A549 (cell line): ENCODE results near the gene TDRD12. TPM values are rescaled to one million over a fixed set of nuclear protein-coding genes. Genes with fewer than 3 reads are reported as not detected.
A peak's percentile ranks its signal among the peaks of the same experiment; 100 is the strongest.
"Not testable (repeated sequence)": the region's sequence is repeated elsewhere in the genome, so short reads cannot be mapped to it uniquely, and the experiment has no call there.

Experiments
- ATAC-seq, 2 experiments: fragments of 200-7000 bp in 1 of 2; fragments of >200 bp in 1 of 2; cut with Nextera tagmentation in 1 of 2; cut with Tn5 transposase in 1 of 2; 3 replicates each; pipeline versions ENCODE4 v1.8.0 to v1.9.1; 2018 to 2020; ENCODE audit warnings: mild to moderate bottlenecking in 1 of 2, moderate library complexity in 1 of 2
- CTCF ChIA-PET: fragments of 300-600 bp; sonication (Branson Sonifier 250); formaldehyde crosslinking; extraction: SDS; loops from one replicate; lab custom pipeline; 2021; ENCODE audit warnings: antibody characterized with exemption, inconsistent platforms; lab: Yijun Ruan, JAX
- POLR2A ChIA-PET: fragments of 350-600 bp; formaldehyde crosslinking; extraction: SDS; loops from one replicate; lab custom pipeline; 2021; ENCODE audit warnings: antibody characterized with exemption, inconsistent platforms; lab: Yijun Ruan, JAX
- DNase-seq, 2 experiments: peaks; one replicate each; pipeline versions ENCODE4 v3.0.0 to v3.0.0-alpha.2; 2011 to 2016; ENCODE audit warnings: low read depth in 1 of 2, low spot score in 1 of 2
- FAIRE-seq: peaks from 2 replicates; lab custom pipeline; 2011; peaks lifted over from hg19 to GRCh38; lab: Jason Lieb, UNC
- H3K27ac ChIP-seq, 2 experiments: fragments of >200 bp; sonication (Bioruptor Twin); formaldehyde crosslinking; 3 replicates each; pipeline ENCODE4 v1.5.1; 2016 to 2017
- H3K4me1 ChIP-seq: fragments of >200 bp; sonication (Bioruptor Twin); formaldehyde crosslinking; 3 replicates; pipeline ENCODE4 v1.6.1; 2016
- H3K4me2 ChIP-seq: fragments of >200 bp; sonication (Bioruptor Twin); formaldehyde crosslinking; 3 replicates; pipeline ENCODE4 v1.6.1; 2016
- H3K4me3 ChIP-seq: fragments of >200 bp; sonication (Bioruptor Twin); formaldehyde crosslinking; 3 replicates; pipeline ENCODE4 v1.5.1; 2016
- H3K9me3 ChIP-seq: fragments of >200 bp; sonication (Bioruptor Twin); formaldehyde crosslinking; 3 replicates; pipeline ENCODE4 v1.6.1; 2016
- BCL3 ChIP-seq: fragments of >200 bp; sonication (Bioruptor Twin); formaldehyde crosslinking; IDR thresholded peaks from 3 replicates; pipeline ENCODE4 v1.6.1; 2016
- BHLHE40 ChIP-seq: IDR thresholded peaks from 2 replicates; pipeline ENCODE4 v1.6.1; 2012; ENCODE audit warnings: low read depth, low read length, inconsistent platforms
- CHD2 ChIP-seq: fragments of 150-350 bp; IDR thresholded peaks from 2 replicates; pipeline ENCODE4 v1.6.1; 2014; ENCODE audit warnings: low read length; ENCODE audit not compliant: partially characterized antibody
- CHD4 ChIP-seq: fragments of 200-600 bp; sonication (generic); IDR thresholded peaks from 2 replicates; pipeline ENCODE4 v1.6.1; 2016; ENCODE audit warnings: antibody characterized with exemption, mild to moderate bottlenecking, borderline replicate concordance
- CTCF ChIP-seq: fragments of >200 bp; sonication (Bioruptor Twin); formaldehyde crosslinking; IDR thresholded peaks from 3 replicates; pipeline ENCODE4 v1.5.1; 2016
- EHF ChIP-seq: fragments of 250-450 bp; sonication (Bioruptor Pico); IDR thresholded peaks from 2 replicates; pipeline ENCODE4 v1.5.0; 2020; ENCODE audit warnings: mild to moderate bottlenecking
- HOXA7 ChIP-seq: fragments of 250-450 bp; sonication (Bioruptor Pico); IDR thresholded peaks from 2 replicates; pipeline ENCODE4 v1.5.0; 2020; ENCODE audit warnings: mild to moderate bottlenecking, moderate library complexity
- HOXB5 ChIP-seq: fragments of 250-450 bp; sonication (Bioruptor Pico); IDR thresholded peaks from 2 replicates; pipeline ENCODE4 v1.5.0; 2020; ENCODE audit warnings: mild to moderate bottlenecking, moderate library complexity
- JUN ChIP-seq, 2 experiments: fragments of >200 bp; sonication (Bioruptor Twin); formaldehyde crosslinking; IDR thresholded peaks; 2 replicates in 1 of 2; 3 replicates in 1 of 2; pipeline ENCODE4 v1.6.1; 2016 to 2017
- POLR2AphosphoS2 ChIP-seq: conservative IDR thresholded peaks from 2 replicates; pipeline ENCODE4 v1.6.1; 2012; ENCODE audit warnings: low read length, improper control_type of control experiment, inconsistent platforms
- RARB ChIP-seq: fragments of 250-450 bp; sonication (Bioruptor Pico); IDR thresholded peaks from 2 replicates; pipeline ENCODE4 v1.8.0; 2021; ENCODE audit warnings: mild to moderate bottlenecking, moderate library complexity
- RCOR1 ChIP-seq: fragments of 150-350 bp; IDR thresholded peaks from 2 replicates; pipeline ENCODE4 v1.6.1; 2014; ENCODE audit warnings: antibody characterized with exemption, low read length, low read depth
- REST ChIP-seq: fragments of 200-600 bp; sonication (generic); IDR thresholded peaks from 2 replicates; pipeline ENCODE4 v1.6.1; 2016; ENCODE audit warnings: antibody characterized with exemption, mild to moderate bottlenecking, moderate library complexity
- RFX5 ChIP-seq: fragments of 450-650 bp; IDR thresholded peaks from 2 replicates; pipeline ENCODE4 v1.7.1; 2014; ENCODE audit warnings: antibody characterized with exemption, mild to moderate bottlenecking, moderate library complexity
- TFCP2L1 ChIP-seq: fragments of 250-450 bp; sonication (Bioruptor Pico); IDR thresholded peaks from 2 replicates; pipeline ENCODE4 v1.5.0; 2021; ENCODE audit warnings: mild to moderate bottlenecking
- ZC3H11A ChIP-seq: fragments of 450-650 bp; IDR thresholded peaks from 2 replicates; pipeline ENCODE4 v1.6.1; 2014; ENCODE audit warnings: antibody characterized with exemption, mild to moderate bottlenecking
- WGBS: methylation state at CpG from one replicate; pipeline ENCODE4 v1.1.6; 2017; ENCODE audit errors: missing lambda C conversion rate; 5-methylcytosine and 5-hydroxymethylcytosine counted together
- polyA plus RNA-seq, 4 experiments: library from polyadenylated mRNA; depleted of rRNA in 3 of 4; stranded (reverse); fragments of >200 nt; fragmentation: RNase III in 1 of 4; extraction: RNeasy Plus Mini Kit Qiagen cat#74134 plus additional on column Dnase treatment in 1 of 4; gene quantifications; 2 replicates in 3 of 4; 3 replicates in 1 of 4; pipeline ENCODE4 v1.2.3, GENCODE V29; 2011 to 2017

The TDRD12 gene
- polyA plus RNA-seq, 2 of the 4 experiments (the other 2 are of a cell fraction), result 0.19 to 0.53 TPM

GRCh38 chr19:32781280-32781679, 61.7 kb downstream of the TDRD12 start:
- ChIA-PET CTCF (interaction anchor here (0.7 kb wide), 1 partner anchor 36 kb away, joined by 3 read pairs; no protein-coding TSS in a partner anchor), POLR2A (no interaction called here)
- peaks cover 17% of the 10 kb centered on the region for H3K9me3 ChIP-seq
- H3K4me2 ChIP-seq, result no peak overlapping the region
- FAIRE-seq (no peak), DNase-seq (no peak), ATAC-seq (no peak)
- H3K4me3 ChIP-seq, result no peak overlapping the region
- WGBS, result 37% methylated on average over 2 of the region's 2 CpGs
- H3K4me1 ChIP-seq, result no peaks in the 10 kb centered on the region
- H3K27ac ChIP-seq, result no peak overlapping the region
- TF ChIP-seq RCOR1, result 0 out of 2 replicates have a peak, but pooled peaks have one; percentile 55
- TF ChIP-seq JUN (IDR thresholded peaks at IDR 0.05), result no peak
- 0 out of 2 replicates have a peak, but pooled peaks have one; percentile 55 for TF ChIP-seq EHF (CRISPR knock-in tag)

GRCh38 chr19:32782089-32782488, 62.5 kb downstream of the TDRD12 start:
- H3K27ac ChIP-seq, POLR2A ChIA-PET, H3K4me3 ChIP-seq, H3K4me2 ChIP-seq, FAIRE-seq, DNase-seq, CTCF ChIA-PET, H3K4me1 ChIP-seq, ATAC-seq: not testable (repeated sequence)
- H3K9me3 ChIP-seq, result peaks cover 17% of the 10 kb centered on the region
- 58% methylated on average over 1 of the region's 1 CpG for WGBS

- ATAC-seq, FAIRE-seq, DNase-seq, H3K27ac ChIP-seq, H3K4me2 ChIP-seq, POLR2A ChIA-PET, H3K4me1 ChIP-seq, H3K4me3 ChIP-seq, H3K9me3 ChIP-seq: not testable (repeated sequence)
- whole genome bisulfite sequencing, result 70% methylated on average over 12 of the region's 12 CpGs
- CTCF ChIA-PET, result interaction anchor here (0.6 to 1.3 kb wide), 4 partner anchors 9 to 161 kb away, joined by 3 to 4 read pairs (median 4); no protein-coding TSS in a partner anchor
Measured at GRCh38 chr19:32787161-32787813, 67.7 kb downstream of the TDRD12 start.

- ATAC-seq, H3K4me2 ChIP-seq, DNase-seq, FAIRE-seq, H3K4me1 ChIP-seq, H3K27ac ChIP-seq, POLR2A ChIA-PET, H3K9me3 ChIP-seq, H3K4me3 ChIP-seq: not testable (repeated sequence)
- CTCF ChIA-PET, result interaction anchor here (0.6 to 1.3 kb wide), 4 partner anchors 9 to 160 kb away, joined by 3 to 4 read pairs (median 4); no protein-coding TSS in a partner anchor
- 83% methylated on average over 5 of the region's 5 CpGs for WGBS
Measured at GRCh38 chr19:32787895-32788294, 68.3 kb downstream of the TDRD12 start.

- DNase-seq (no peak), FAIRE-seq (no peak), ATAC-seq (no peak)
- ChIA-PET POLR2A (no interaction called here), CTCF (interaction anchor here (1.0 to 1.4 kb wide), 3 partner anchors 11 to 41 kb away, joined by 3 to 4 read pairs (median 3); no protein-coding TSS in a partner anchor)
- no peak overlapping the region for H3K4me3 ChIP-seq
- no peak overlapping the region for H3K4me2 ChIP-seq
- H3K4me1 ChIP-seq, result no peaks in the 10 kb centered on the region
- H3K9me3 ChIP-seq, result no peaks in the 10 kb centered on the region
- no peak overlapping the region for H3K27ac ChIP-seq
- TF ChIP-seq TFCP2L1 (CRISPR knock-in tag) (no peak), CHD4 (no peak), HOXB5 (CRISPR knock-in tag) (no peak), POLR2AphosphoS2 (no peak), ZC3H11A (no peak), CTCF (no peak), BCL3 (no peak), BHLHE40 (no peak), REST (no peak), RFX5 (no peak), CHD2 (no peak), RARB (CRISPR knock-in tag) (no peak), HOXA7 (CRISPR knock-in tag) (no peak), EHF (CRISPR knock-in tag) (no peak)
- 75% methylated on average over 10 of the region's 10 CpGs for WGBS
Measured at GRCh38 chr19:32789429-32789828, 69.9 kb downstream of the TDRD12 start.
